HEK293T (cell line): ENCODE measurements around the gene SLC25A23.
A peak's percentile ranks its signal among the peaks of the same experiment; 100 is the strongest.

Experiments
- CTCF ChIA-PET: fragments of 350-600 bp; formaldehyde crosslinking; extraction: SDS; loops from one replicate; lab custom pipeline; 2021; ENCODE audit warnings: antibody characterized with exemption, inconsistent platforms; lab: Yijun Ruan, JAX
- POLR2A ChIA-PET: fragments of 350-600 bp; formaldehyde crosslinking; extraction: SDS; loops from one replicate; lab custom pipeline; 2020; ENCODE audit warnings: antibody characterized with exemption, inconsistent platforms; lab: Yijun Ruan, JAX
- DNase-seq: peaks from one replicate; pipeline ENCODE4 v3.0.0; 2012; ENCODE audit warnings: mixed read lengths; ENCODE audit errors: extremely low spot score
- ARNT ChIP-seq: fragments of 450-650 bp; IDR thresholded peaks from 2 replicates; pipeline ENCODE4 v1.6.1; 2017; ENCODE audit warnings: mild to moderate bottlenecking
- BHLHE40 ChIP-seq: fragments of 450-650 bp; IDR thresholded peaks from 2 replicates; pipeline ENCODE4 v1.6.1; 2016; ENCODE audit warnings: mild to moderate bottlenecking, moderate library complexity, borderline replicate concordance
- CTBP1 ChIP-seq: fragments of 450-650 bp; IDR thresholded peaks from 2 replicates; pipeline ENCODE4 v1.6.1; 2016; ENCODE audit warnings: borderline replicate concordance
- ELF4 ChIP-seq: fragments of 450-650 bp; IDR thresholded peaks from 2 replicates; pipeline ENCODE4 v1.6.1; 2017; ENCODE audit warnings: antibody characterized with exemption
- FOXA1 ChIP-seq: fragments of 450-650 bp; IDR thresholded peaks from 2 replicates; pipeline ENCODE4 v1.6.1; 2016; ENCODE audit warnings: mild to moderate bottlenecking
- FOXK2 ChIP-seq: fragments of 450-650 bp; IDR thresholded peaks from 2 replicates; pipeline ENCODE4 v1.6.1; 2016; ENCODE audit warnings: mild to moderate bottlenecking
- FOXM1 ChIP-seq: fragments of 450-650 bp; IDR thresholded peaks from 2 replicates; pipeline ENCODE4 v1.6.1; 2017; ENCODE audit warnings: mild to moderate bottlenecking, borderline replicate concordance
- HDGF ChIP-seq: fragments of 450-650 bp; IDR thresholded peaks from 2 replicates; pipeline ENCODE4 v1.6.1; 2017; ENCODE audit warnings: antibody characterized with exemption, borderline replicate concordance
- L3MBTL2 ChIP-seq: fragments of 450-650 bp; conservative IDR thresholded peaks from 2 replicates; pipeline ENCODE4 v1.6.1; 2016; ENCODE audit warnings: mild to moderate bottlenecking
- LEF1 ChIP-seq: fragments of 450-650 bp; IDR thresholded peaks from 2 replicates; pipeline ENCODE4 v1.6.1; 2017; ENCODE audit warnings: mild to moderate bottlenecking, borderline replicate concordance
- NFRKB ChIP-seq: fragments of 450-650 bp; IDR thresholded peaks from 2 replicates; pipeline ENCODE4 v1.6.1; 2016; ENCODE audit warnings: mild to moderate bottlenecking, moderate library complexity
- PKNOX1 ChIP-seq: fragments of 450-650 bp; IDR thresholded peaks from 2 replicates; pipeline ENCODE4 v1.6.1; 2016
- SUZ12 ChIP-seq: fragments of 450-650 bp; IDR thresholded peaks from 2 replicates; pipeline ENCODE4 v1.6.1; 2016; ENCODE audit warnings: mild to moderate bottlenecking
- TARDBP ChIP-seq: fragments of 450-650 bp; IDR thresholded peaks from 2 replicates; pipeline ENCODE4 v1.6.1; 2016
- ZNF384 ChIP-seq: fragments of 450-650 bp; IDR thresholded peaks from 2 replicates; pipeline ENCODE4 v1.6.1; 2016

Gene SLC25A23

GRCh38 chr19:6393983-6394412 is 65.6 kb downstream of the SLC25A23 start:
- ChIA-PET POLR2A (interaction anchor here (0.8 to 3.2 kb wide), 9 partner anchors 9 to 65 kb away, joined by 3 to 20 read pairs (median 4); partner anchors contain the start of genes ALKBH7, KHSRP and SLC25A23), CTCF (no interaction called here)
- TF ChIP-seq HDGF, result no peak
- TF ChIP-seq PKNOX1, result no peak
- no peak for TF ChIP-seq CTBP1
- 0 out of 2 replicates have a peak, but pooled peaks have one; percentile 15 for TF ChIP-seq L3MBTL2

GRCh38 chr19:6393074-6393982 is 66.3 kb downstream of the SLC25A23 start, which contains the start of gene GTF2F1:
GTF2F1 (minus strand) TSS chr19:6393164; CDS start chr19:6392995, 169 bp downstream.
- ChIA-PET CTCF (no interaction called here), POLR2A (interaction anchor here (0.8 to 3.2 kb wide), 9 partner anchors 10 to 66 kb away, joined by 3 to 20 read pairs (median 4); partner anchors contain the start of genes ALKBH7, KHSRP and SLC25A23)
- DNase-seq, result peak; percentile 99
- TF ChIP-seq FOXA1 (no peak), ELF4 (peak; percentile 70), L3MBTL2 (peak; percentile 68), FOXK2 (no peak), HDGF (no peak), FOXM1 (no peak), CTBP1 (no peak)

More at GRCh38 chr19:6393983-6394412, 65.6 kb downstream of the SLC25A23 start:
- DNase-seq, result no peak

- POLR2A ChIA-PET, result interaction anchor here (1.1 to 3.2 kb wide), 5 partner anchors 10 to 33 kb away, joined by 4 to 20 read pairs (median 8); partner anchors contain the start of genes ALKBH7 and KHSRP
- DNase-seq, result no peak
- TF ChIP-seq ZNF384 (no peak), CTBP1 (no peak), FOXA1 (no peak), TARDBP (no peak), FOXK2 (no peak), FOXM1 (no peak), PKNOX1 (no peak), L3MBTL2 (no peak), BHLHE40 (no peak), LEF1 (no peak), ARNT (no peak), SUZ12 (no peak), HDGF (no peak), NFRKB (no peak)
- CTCF ChIA-PET, result no interaction called here
These were observed 67.1 kb downstream of the SLC25A23 start for GRCh38 chr19:6392221-6393073.
